ENCODE results near the gene NTM.
"Not testable (repeated sequence)": the region's sequence is repeated elsewhere in the genome, so short reads cannot be mapped to it uniquely, and the experiment has no call there.

NTM gene

DNA sequence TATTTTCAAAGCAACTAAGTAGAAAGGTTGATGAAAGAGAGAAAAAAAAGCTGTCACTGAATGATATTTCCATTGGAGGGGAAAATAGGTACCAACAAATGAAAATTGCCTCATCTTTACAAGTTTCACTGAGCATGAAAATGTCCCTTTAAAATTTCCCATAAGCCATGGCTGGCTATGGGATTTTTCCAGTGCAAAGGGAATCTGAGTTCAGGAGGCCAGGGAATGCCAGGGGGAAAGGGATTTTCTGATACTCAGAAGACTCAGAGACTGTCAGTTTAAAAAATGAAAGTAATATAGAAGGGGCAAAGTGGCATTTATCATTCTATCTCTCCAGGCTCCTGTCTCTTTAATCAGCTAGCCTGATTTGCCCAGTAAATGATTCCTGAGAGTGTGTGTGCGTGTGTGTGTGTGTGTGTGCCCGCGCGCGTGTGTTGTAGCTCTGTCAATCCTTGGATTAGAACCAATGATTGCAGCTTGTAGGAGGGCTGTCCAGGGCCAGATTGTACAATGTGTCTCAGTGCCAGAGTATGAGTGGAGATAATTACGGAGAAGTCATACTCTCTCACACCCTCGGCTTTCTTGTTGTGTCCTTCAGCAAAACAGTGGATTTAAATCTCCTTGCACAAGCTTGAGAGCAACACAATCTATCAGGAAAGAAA is at the start of gene NTM:
Gene NTM (plus strand): TSS at position 526 of the 662 bp plus-strand sequence.
- DNase-seq: peak in 49 of 56 donors; percentile 24 to 90 (median 70)

DNA sequence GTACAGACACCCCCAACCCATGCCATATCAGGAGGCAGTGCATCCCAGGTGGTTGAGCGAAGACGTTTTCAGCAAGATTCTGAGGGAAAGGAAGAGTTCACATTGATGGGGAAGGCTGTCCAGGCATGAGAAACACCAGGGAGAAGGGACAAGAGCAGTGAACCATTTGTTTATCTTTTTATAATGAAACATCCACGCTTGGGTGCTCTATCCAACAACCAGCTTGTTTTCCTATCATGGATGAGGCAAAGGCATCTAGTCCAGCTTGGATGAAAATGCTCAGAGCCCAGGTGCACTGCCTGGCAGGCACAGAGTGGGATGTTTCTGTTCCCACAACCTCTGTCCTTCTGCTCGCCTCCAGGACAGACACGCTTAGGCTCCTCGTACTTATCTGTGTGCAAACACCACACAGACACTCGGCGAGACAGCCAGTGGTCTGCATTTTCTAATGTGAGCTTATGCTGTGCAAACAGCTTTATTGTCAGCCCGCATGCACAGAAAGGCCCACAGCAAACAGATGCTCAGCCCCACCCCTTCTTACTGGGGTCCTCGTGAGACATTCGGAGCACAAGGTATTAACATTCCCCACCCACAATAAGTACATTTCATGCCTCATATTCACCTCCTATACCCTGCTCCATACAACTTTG is 45.4 kb upstream of the NTM start:
- no peak for DNase-seq

DNA sequence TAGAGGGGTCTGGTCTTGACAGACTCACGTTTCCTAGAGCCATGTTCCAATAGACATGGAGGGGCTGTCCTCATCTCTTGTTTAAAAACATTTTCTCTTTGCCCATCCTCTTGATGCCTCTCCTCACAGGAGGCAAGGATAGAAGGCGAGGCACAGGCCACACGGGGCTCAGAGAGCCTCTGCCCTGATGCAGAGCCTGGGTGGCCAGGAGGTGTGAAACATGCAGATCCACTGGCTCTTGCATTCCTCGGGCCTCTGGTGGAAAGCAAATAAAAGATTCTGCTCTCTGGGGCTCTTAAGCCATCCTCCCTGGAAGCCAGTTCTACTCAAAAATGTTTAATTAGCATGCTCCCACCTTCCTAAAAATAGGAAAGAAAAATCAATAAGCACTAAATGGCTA is 43.6 kb upstream of the NTM start:
- no peak for DNase-seq

DNA sequence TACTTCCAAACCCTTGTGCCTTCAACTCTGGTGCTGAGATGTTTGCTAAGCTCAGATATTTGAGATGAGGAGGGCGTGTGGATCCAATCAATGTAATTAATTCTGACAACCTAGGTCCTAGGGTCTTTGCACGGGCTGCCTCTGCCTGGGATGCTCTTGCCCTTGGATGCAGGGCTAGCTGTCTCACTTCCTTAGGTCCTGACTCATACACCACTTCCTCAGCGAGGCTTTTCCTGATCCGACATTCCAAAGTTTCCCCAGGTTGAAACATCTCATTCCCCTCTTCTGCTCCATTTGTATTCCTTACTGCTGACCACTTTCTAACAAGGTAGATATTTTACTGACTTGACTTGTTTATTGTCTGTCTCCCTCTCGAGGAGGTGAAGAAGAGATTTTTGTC is 43.0 kb upstream of the NTM start:
- DNase-seq: no peak

DNA sequence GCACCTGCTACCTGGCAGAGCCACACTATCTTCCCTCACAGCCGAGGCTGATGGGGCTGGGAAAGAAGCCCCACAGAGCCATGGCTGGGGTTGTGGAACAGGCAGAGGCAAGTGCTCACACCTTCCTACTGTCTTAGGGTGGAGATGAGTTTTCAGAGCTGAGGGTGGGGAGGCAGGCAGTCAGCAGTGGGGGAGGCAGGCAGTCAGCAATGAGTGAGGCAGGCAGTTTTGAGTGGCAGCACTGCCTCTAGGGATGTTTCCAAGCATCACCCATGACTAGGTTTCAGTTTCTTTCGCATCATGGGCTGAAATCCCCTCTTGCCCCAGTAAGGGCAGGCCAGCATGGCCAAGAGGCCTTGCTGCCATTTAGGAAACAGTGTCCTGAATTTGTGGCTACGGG is 41.6 kb upstream of the NTM start:
- no peak for DNase-seq

DNA sequence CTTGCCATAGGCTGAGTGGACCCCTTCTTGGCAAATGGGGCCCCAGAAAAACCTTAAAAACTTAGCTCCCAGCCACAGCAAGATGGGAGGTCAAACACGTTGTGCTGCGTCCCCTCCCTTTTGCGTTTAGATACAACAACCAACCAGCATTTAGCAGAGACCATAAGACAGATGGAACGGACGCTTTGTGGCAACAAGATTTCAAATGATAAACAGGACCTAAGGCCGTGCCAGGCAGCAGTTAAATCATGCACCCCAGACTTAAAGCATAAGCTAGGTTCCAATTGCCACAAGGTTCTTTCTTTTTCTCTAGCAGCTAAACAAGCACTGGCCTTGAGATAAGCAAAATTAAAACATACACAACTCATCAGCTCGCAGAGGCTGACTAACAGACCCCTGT is 39.4 kb upstream of the NTM start:
- no peak for DNase-seq

DNA sequence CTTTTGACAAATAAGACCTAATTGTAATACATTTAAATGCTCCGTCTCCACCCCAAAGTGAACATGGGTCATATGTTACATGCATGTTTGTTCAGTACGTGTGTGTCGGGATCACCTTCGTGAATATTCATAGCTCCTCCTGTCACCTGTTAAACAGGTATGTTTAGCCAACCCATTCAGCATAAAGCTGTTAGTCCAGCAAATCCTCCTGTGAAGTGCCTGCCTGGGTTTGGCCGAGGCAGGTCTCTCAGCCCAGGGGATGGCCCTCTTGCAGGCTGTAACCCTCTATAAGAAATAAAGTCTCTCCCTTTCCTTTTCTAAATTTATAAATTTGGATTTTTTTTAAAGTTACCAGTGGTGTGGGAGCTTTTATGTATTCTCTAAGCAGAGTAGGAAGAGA is 38.9 kb upstream of the NTM start:
- no peak for DNase-seq

DNA sequence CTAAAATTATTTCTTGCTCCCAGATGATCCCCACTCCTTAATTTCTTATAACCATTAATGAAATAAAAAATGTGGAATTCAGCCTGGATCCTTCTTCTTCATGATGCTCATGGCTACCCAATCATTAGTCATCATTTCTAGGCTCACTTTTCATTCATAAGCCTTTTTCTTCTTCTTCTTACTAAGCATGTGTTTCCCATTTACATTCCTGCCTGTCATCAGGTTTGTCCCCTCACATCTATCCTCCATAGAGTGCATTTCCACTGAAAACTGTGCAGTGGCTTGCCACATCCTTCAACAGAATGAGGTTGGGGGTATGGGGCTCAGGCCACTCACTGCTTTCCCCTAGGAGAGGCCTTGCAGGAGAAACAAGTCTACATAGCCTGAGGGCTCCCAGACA is 35.8 kb upstream of the NTM start:
- DNase-seq: no peak

DNA sequence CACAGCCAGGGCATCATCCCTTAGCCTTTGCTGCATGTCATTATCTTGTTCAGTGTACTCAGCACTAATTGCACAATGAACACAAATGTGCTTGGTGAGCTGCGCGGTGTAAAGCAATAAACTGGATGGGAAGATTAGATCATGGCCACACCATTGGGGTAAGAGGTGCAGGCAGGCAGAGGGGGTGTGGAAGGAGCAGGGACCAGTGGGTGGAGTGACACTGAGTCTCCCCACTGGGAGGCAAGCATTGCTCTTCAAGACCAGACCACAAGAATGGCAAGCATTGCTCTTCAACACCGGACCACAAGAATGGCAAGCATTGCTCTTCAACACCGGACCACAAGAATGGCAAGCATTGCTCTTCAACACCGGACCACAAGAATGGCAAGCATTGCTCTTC is 28.5 kb upstream of the NTM start:
- DNase-seq: not testable (repeated sequence)

DNA sequence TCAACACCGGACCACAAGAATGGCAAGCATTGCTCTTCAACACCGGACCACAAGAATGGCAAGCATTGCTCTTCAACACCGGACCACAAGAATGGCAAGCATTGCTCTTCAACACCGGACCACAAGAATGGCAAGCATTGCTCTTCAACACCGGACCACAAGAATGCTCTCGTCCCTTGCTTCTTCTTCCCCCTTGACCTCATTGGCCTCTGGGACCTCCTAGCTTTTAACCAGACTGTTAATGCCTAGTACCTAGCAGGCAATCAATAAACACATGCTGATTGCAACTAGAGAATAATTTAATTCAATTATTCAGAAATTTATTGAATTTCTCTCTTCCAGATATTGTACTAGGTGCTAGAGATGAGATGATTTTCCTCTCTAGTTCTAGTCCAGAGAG is 28.0 kb upstream of the NTM start:
- DNase-seq: not testable (repeated sequence)

DNA sequence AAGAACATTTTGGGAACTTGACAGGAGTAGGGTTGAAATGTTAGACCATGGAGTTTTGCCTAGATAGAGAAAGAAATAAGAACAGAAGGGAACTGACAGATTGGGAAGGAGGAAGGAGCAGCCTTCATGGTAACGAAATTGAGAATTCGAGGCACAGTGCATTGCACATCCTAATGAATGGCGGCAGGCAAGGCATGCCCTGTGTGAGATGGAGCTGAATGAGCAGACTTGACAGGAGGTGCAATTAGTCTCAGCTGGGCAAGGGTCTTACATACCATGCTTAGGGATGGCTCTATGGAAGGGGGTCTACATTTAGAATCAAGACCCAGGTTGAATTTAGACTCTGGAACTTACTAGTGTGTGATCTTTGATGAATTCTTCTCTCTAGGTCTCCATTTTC is 25.0 kb upstream of the NTM start:
- no peak for DNase-seq

DNA sequence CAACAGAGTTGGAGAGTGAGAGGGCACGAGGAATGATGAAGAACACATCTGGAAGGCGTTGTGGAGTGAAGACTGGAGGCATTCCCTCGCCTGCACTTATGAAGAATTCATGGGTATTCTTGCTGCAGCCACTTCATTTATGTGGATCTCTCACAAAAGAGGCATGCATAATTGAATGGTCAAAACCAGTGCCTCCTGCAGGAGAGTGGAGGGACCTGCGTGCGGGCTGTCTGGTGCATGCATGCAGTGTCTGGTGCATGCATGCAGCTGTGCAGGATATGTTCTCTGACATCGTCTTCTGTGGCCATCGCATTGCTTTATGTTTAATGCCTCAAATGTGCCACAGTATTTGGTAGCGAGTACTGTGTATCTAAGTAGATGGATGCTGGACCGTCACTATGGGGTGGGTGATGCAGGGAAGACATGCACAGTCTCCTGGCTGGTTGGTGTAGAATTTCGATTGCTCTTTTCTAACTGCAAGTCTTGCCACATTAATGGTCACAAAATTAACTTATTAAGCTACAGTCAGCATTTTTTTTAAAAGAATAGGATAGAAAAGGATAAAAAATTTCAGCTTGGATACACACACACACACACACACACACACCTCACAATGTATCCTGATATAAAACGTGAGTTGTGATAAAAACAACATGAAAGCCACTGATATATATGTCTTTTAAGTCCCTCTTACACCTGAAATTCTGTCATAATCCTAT is 20.9 kb upstream of the NTM start:
- DNase-seq: no peak

DNA sequence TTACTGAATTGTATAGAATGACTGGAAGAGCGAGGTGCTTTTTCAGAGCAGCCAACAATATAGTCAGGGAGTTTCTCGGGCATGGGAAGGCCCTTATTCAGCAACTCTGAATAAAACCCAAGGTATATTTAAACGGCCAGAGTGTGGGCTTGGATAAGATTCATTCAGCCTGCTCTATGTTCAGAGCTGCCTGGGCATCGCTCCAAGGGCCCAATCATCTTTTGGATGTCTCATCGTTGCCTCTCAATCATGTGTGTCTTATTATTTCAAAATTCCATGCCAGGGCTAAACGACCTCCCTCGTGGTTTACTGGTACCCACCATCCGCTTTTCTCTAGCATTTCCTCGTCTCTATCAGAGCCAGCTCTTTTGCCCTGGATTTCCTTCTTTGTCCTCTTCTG is 19.5 kb upstream of the NTM start:
- DNase-seq: peak in 3 of 56 donors; percentile 9 to 44 (median 15)

DNA sequence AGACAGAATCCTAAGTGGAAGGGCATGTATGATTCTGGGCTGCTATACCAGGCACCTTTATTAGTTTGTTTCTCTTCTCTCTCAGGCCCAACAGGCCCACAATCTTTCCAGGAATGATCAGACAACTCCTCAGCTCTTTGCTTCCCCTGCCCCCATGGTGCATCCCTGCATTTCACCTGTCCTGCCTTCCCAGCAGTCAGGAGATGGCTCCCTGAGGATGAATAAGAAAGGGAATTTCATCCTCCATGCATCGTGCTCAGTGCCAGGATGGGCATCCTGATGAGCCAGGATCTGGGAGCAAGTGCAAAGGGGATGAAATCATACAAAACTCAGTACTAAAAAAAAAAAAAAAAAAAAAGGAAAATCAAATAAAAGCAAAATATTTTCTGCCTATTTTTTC is 18.6 kb upstream of the NTM start:
- no peak for DNase-seq

DNA sequence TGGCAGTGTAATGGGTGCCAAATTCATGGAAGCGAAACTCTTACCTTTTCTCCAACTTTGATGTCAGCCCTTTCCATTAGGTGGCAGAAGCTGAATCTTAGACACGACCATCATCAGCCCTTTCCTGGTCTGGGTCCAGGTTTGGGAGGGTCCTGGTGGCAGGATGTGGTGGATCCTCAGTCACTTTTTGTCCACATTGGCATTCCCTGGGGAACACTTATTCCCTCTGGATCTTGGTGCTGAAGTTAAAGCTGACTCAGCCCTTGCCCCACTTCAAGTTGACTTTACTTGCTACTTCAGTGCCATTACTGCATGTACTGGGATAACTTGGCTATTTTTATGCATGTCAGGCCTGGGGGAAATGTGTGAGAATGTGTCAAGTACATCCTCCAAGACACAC is 16.6 kb upstream of the NTM start:
- DNase-seq: no peak

DNA sequence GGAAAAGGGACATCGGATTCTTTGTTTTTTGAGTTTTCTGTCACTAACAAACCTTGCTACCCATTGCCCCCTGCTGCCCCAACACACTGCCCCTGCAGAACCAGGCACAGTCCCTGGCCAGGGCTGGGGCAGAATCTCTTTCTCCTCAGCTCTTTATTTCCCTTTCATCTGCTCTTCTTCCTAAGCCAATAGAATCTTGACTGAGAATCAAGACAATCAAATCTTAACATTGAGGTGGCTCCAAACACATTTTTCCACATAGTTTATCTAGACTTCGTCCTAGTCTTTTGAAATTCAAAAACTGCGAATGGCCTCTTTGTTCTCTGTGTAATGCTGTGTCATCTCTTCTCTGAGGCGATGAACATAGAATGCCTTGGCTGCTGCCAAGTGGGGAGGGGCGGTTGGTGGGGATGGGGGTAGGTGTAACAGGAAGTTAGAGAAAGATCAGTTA is 16.1 kb upstream of the NTM start:
- DNase-seq: peak in 5 of 56 donors; percentile 12 to 20 (median 16)

DNA sequence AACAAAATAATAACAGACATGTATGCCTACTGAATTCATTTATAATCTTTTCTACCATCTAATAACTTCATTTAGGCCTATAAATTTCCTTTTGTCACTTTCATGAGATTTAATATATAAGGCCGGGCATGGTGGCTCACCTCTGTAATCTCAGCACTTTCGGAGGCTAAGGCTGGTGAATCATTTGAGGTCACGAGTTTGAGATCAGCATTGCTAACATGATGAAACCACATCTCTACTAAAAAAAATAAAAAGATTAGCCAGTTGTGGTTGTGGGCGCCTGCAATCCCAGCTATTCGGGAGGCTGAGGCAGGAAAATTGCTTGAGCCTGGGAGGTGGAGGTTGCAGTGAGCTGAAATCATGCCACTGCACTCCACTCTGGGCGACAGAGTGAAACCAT is 14.2 kb upstream of the NTM start:
- DNase-seq: no peak

DNA sequence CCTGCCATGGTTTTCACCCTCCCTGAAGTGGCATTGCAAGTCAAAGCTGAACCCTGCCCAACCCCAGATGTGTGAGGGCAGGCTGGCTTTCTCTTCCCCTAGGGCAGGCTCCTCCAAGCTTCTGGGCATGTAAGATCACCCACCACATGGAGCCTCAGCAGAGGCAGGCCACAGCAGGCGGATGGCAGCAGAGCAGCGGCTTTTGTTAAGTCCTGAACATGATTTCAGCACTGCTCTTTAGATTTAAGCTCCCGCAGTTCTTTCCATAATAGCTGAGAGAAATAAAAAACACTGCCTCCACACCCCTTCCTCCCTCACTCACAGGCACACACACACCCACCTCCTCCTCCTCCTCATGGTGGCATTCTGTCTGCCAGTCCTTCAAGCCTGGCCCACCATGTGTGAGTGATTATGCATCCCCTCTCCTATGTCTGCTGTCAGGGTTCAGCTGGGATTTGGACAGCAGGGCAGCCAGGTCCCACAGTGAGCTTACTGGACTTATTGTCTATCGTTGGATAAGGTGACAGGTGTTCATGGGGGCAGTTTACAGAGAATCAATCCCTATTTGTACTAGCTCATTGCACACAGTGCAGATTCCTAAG is 5.0 kb upstream of the NTM start:
- no peak for DNase-seq

DNA sequence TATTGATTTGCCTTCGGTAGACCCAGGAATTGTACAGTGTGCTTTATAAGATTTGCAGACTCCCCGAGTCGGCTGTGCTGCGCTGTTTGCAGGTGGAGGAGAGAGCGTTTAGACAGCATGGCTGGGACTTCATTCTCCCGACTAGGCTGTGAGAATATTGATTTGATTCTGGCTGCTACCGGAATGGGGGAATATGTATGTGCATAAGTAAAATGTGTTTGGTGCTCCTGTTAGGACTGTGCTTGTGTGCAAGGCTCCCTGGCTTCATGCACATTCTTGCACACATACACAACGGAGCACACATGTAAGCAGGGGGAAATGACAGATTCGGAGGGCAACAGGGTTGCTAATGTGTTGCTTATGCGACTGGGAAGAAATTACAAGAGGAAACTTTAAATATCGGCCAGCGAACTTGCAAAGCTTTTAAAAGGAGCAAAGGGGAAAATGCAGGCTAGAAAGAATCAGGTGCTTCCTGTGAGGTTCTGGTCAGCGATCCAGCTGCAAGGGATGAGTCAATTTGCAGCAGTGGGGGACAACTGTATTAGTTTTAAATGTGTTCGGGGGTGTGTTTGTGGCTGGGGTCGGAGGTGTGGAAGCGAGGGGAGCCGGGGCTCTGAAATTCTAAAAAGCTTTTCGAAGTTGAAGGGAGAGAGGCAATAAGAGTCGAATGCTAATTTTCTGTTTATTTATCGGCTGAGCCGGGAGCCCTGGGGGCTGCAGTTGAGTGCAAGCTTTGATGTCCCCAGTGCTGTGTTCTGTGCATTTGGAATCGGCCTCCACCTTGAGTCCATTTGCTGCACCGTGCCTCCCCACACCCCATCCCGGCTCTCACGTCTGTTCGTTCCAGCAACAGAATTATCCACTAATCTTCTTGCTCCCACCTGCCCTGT is 731 bp downstream of the NTM start:
- DNase-seq: peak in 5 of 56 donors; percentile 30 to 56 (median 46)

DNA sequence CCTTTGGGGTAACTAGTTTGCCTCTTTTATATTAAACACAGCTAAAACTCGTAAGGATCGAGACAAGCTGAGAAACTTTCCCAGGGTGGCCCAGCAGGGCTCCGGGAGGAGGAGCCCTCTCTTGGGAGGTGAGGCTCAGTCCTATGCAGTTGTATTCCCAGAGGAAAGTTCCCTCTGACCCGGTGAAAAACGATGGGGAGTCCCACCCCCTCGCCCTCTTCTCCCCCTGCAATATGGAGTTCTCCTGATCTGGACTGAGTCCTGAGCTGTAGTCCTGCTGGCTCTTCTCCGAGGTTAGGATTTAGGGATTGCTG is 1.3 kb downstream of the NTM start:
- DNase-seq: peak in 6 of 56 donors; percentile 21 to 56 (median 48)

DNA sequence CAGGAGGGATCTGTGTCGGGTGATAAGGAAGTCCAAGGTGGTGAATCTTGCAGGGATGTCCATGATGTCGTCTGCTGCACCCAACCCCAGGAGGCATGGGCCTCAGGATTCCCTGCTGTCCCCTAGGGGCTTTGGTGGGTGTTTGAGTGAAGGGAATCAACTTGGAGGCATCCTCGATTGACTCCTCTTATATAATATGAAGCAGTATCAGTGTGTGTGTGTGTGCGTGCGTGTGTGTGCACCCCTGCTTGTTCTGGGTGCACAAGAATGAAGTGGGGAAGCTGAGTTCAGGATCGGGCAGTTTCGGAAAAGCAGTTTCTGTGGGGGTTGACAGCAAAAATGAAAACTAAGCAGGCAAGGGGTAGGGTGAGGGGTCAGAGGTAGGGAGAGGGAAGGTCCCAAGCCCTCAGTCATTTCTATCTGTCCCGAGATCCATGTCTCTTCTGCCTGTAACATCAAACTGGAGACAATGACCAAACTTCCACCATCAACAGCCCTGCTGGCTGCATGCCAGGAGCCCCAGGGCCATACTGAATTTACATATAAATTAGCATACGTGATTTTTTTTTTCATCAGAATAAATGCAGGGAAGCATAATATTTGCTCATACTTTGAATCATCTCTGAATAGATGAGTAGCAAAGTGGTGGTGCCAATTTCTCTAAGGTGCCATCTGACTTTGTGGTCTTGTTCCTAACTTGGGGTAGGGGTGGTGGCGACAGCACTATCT is 2.0 kb downstream of the NTM start:
- DNase-seq: peak in 4 of 56 donors; percentile 19 to 30 (median 25)

Measured in amygdala (tissue), 56 donors.